Measurements from ENCODE around the gene TMEM269. TPM values are rescaled to one million over a fixed set of nuclear protein-coding genes. Genes with fewer than 3 reads are reported as not detected.

The TMEM269 gene
- total RNA-seq, 2 experiments from 2014 or later, result 0.40 TPM; not detected in 1

DNA sequence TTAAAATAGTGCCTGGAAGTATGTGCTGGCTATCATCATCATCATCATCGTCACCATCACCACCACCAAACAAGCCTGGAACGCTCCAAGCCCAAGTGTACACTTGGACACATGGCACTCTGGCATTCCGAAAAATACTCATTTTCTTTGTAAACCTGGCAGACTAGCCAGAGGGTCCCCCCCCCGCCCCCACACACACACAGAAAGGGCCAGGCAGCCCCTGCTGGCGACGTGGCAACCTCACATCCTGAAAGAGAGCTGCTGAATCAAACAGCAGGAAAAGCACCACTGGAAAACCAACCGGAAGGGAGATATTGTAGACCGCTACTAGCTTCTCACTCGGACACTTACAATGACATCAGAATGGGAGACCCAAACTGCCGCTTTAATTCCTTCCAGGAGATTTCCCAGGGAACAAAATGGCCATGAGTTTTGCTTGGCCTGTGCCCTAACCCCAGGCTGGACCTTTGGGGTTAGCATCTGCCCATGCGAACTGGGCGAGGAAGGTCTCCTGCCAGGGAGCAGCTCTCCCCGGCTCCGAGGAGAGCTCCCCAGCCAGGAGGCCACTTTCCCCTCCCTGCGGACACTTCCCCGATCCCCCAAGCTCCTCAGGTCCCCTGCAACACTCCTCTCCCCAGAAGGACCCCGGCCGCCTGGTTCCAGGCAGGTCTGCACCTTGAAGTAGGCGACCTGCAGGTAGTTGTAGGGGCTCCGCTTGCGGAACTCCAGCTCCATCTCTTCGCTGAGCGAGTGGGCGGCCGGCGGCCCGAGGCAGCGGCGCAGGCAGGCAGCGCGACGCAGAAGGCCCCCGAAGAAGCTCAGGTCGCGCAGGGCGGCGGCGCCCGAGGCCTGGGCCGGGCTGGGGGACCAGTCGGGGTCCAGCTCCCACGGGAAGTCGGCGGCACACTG, 18.7 kb upstream of the TMEM269 start:
- peaks cover 27% of the 10 kb centered on the region for H3K36me3 Mint-ChIP-seq (ENCODE audit: low read depth)
- H3K27ac Mint-ChIP-seq, result no peak overlapping the region
- H3K4me3 Mint-ChIP-seq, result no peak overlapping the region
- H3K9me3 Mint-ChIP-seq (ENCODE audit: insufficient read depth), result no peaks in the 10 kb centered on the region
- peaks cover 31% of the 10 kb centered on the region for H3K4me1 Mint-ChIP-seq (ENCODE audit: low read depth)
- CTCF ChIA-PET, result interaction anchor here (0.6 to 5.9 kb wide), 27 partner anchors 8 to 592 kb away, joined by 3 to 90 read pairs (median 4); partner anchors contain the start of genes PPCS, PPIH and ZNF691
- no peaks in the 10 kb centered on the region for H3K27me3 Mint-ChIP-seq (ENCODE audit: low read depth)
- POLR2A ChIA-PET, result interaction anchor here (0.6 to 2.8 kb wide), 29 partner anchors 8 to 432 kb away, joined by 3 to 36 read pairs (median 5); partner anchors contain the start of genes ERMAP, FOXJ3, PPIH and SVBP
- peak; percentile 50 for DNase-seq
- ATAC-seq, result peak; percentile 23

DNA sequence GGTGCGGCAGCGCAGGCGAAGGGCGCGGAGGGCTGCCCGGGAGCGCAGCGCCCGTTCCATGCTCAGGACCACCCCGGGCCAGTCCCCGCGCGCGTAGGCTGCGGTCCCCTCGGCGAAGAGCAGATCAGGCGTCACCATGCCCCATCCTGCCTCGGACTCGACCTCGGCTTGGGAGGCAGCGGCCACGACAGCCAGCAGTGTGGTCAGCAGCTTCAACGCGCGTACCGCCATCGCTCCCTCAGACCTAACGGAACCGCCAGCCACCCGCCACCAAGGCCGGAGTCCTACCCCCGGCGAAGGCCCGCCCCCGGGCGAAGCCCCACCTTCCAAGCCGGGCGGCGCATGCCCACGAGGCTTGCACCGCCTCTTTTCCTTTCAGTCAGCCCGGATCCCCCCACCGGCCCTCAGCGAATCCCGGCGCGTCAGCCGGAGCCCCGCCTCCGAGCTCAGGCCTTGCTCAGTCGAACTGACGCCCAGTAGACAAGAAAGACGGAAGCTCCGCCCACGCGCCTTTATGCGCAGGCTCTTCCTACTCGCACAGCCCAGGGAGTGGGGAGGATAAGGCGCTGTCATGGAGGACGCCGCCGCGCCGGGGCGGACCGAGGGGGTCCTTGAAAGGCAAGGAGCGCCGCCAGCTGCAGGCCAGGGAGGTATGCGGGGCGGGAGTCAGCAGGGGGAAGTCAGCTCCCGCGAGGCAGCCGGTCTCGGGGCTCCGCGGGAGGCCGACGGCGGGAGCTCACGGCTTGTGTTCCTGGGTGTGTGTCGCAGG, 17.9 kb upstream of the TMEM269 start, which contains the start of the genes C1orf50 and P3H1:
Gene C1orf50 (plus strand): TSS at position 509 of the 769 bp plus-strand sequence. CDS start 63 bp downstream, at position 572.
Gene P3H1 (minus strand): TSS at position 288 of the 769 bp plus-strand sequence. CDS start 57 bp downstream, at position 231.
- ATAC-seq, result peak; percentile 96

DNA sequence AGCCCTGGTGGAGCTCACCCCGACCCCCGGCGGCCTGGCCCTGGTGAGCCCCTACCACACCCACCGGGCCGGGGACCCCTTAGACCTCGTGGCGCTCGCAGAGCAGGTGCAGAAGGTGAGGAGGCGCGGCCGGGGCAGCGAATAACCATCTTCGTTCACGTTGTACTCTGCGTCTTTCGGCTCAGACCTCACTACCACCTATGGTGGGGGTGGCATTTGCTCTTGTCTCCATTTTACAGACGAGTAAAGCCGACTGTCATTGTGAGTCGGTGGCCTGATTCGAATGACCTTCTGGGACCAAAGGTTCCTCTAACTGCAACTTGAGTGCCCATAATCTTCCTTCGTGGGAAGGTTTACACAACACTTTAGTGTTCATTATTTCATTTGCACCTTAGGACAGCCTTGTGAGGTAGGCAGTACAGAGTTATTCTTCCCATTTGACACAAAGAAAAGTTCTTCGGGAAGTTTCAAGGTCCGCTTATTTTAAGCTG, 17.2 kb upstream of the TMEM269 start:
- peak overlapping the region; percentile 96 for H3K27ac Mint-ChIP-seq
- DNase-seq (no peak), ATAC-seq (peak; percentile 19)
- H3K27me3 Mint-ChIP-seq (ENCODE audit: low read depth), result no peaks in the 10 kb centered on the region
- no peaks in the 10 kb centered on the region for H3K9me3 Mint-ChIP-seq (ENCODE audit: insufficient read depth)
- CTCF ChIA-PET, result interaction anchor here (0.6 to 5.9 kb wide), 16 partner anchors 10 to 594 kb away, joined by 3 to 90 read pairs (median 6); partner anchors contain the start of genes PPCS and ZNF691
- H3K4me3 Mint-ChIP-seq, result no peak overlapping the region
- H3K4me1 Mint-ChIP-seq (ENCODE audit: low read depth), result peaks cover 31% of the 10 kb centered on the region
- H3K36me3 Mint-ChIP-seq (ENCODE audit: low read depth), result peaks cover 26% of the 10 kb centered on the region
- POLR2A ChIA-PET, result interaction anchor here (0.6 to 2.8 kb wide), 21 partner anchors 9 to 601 kb away, joined by 3 to 36 read pairs (median 6); partner anchors contain the start of genes CDC20, ERMAP, FOXJ3 and PPIH

More for the DNA sequence above, 17.9 kb upstream of the TMEM269 start, which contains the start of the genes C1orf50 and P3H1:
- ChIA-PET POLR2A (interaction anchor here (0.6 to 2.8 kb wide), 32 partner anchors 9 to 602 kb away, joined by 3 to 36 read pairs (median 5); partner anchors contain the start of genes ERMAP, FOXJ3, PPIH and SVBP), CTCF (interaction anchor here (0.6 to 5.9 kb wide), 26 partner anchors 9 to 593 kb away, joined by 3 to 90 read pairs (median 5); partner anchors contain the start of genes PPCS, PPIH and ZNF691)
- peaks cover 31% of the 10 kb centered on the region for H3K4me1 Mint-ChIP-seq (ENCODE audit: low read depth)
- H3K4me3 Mint-ChIP-seq, result no peak within 1 kb of the TSS
- no peaks in the 10 kb centered on the region for H3K9me3 Mint-ChIP-seq (ENCODE audit: insufficient read depth)
- H3K36me3 Mint-ChIP-seq (ENCODE audit: low read depth), result peaks cover 26% of the 10 kb centered on the region
- peak within 1 kb of the TSS; percentile 96 for H3K27ac Mint-ChIP-seq
- peak; percentile 100 for DNase-seq
- H3K27me3 Mint-ChIP-seq (ENCODE audit: low read depth), result no peaks in the 10 kb centered on the region

DNA sequence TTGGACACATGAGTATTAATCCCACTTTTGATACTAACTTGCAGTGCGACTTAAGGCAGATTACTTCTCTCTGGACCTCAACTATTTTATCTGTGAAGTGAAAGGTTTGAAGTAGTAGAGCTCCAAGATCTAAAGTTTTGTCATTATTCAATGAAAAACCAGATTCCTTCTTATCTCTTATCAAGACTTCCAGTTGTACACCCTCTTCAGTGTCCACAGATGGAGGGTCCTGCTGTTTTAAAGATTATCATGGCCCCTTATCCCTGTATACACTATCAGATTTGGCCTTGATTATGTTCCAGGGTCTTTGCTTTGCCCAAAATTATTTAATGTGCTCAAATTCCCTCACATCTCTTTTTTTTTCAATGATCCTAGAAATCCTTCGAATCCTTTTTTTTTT, 16.6 kb upstream of the TMEM269 start:
- ChIA-PET POLR2A (interaction anchor here (0.6 to 2.8 kb wide), 7 partner anchors 85 to 590 kb away, joined by 3 to 36 read pairs (median 7); partner anchors contain the start of genes CDC20, PPIH and YBX1), CTCF (interaction anchor here (0.6 to 5.9 kb wide), 8 partner anchors 11 to 306 kb away, joined by 3 to 90 read pairs (median 10); partner anchors contain the start of gene ZNF691)
- ATAC-seq, result no peak
- peaks cover 29% of the 10 kb centered on the region for H3K36me3 Mint-ChIP-seq (ENCODE audit: low read depth)
- H3K9me3 Mint-ChIP-seq (ENCODE audit: insufficient read depth), result no peaks in the 10 kb centered on the region
- DNase-seq, result no peak
- no peak overlapping the region for H3K4me3 Mint-ChIP-seq
- no peaks in the 10 kb centered on the region for H3K27me3 Mint-ChIP-seq (ENCODE audit: low read depth)
- peaks cover 33% of the 10 kb centered on the region for H3K4me1 Mint-ChIP-seq (ENCODE audit: low read depth)
- peak overlapping the region; percentile 96 for H3K27ac Mint-ChIP-seq

DNA sequence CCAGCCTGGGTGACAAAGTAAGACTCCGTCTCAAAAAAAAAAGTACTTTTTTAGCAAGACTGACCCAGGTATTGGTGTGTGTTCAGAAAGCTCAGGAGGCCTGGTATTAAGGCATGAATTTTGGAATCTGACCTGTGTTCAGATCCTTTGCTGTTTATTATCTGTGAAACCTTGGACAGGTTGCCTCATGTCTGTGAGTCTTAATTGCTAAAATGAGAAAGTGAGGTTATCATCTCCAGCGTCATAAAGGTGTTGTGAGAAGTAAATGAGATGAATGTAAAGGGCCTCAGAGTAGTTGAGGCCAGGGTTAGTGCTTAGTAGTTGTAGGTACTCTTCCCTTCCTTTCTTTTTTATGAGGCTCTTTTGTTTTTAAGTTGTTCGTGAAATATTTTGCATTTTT, 15.0 kb upstream of the TMEM269 start:
- Mint-ChIP-seq H3K9me3 (ENCODE audit: insufficient read depth) (no peaks in the 10 kb centered on the region), H3K36me3 (ENCODE audit: low read depth) (peaks cover 39% of the 10 kb centered on the region), H3K27ac (no peak overlapping the region), H3K27me3 (ENCODE audit: low read depth) (no peaks in the 10 kb centered on the region), H3K4me1 (ENCODE audit: low read depth) (peaks cover 36% of the 10 kb centered on the region), H3K4me3 (no peak overlapping the region)
- ATAC-seq (no peak), DNase-seq (no peak)
- POLR2A ChIA-PET, result no interaction called here
- CTCF ChIA-PET, result interaction anchor here (1.4 to 5.9 kb wide), 2 partner anchors 10 to 23 kb away, joined by 3 to 90 read pairs; no protein-coding TSS in a partner anchor

DNA sequence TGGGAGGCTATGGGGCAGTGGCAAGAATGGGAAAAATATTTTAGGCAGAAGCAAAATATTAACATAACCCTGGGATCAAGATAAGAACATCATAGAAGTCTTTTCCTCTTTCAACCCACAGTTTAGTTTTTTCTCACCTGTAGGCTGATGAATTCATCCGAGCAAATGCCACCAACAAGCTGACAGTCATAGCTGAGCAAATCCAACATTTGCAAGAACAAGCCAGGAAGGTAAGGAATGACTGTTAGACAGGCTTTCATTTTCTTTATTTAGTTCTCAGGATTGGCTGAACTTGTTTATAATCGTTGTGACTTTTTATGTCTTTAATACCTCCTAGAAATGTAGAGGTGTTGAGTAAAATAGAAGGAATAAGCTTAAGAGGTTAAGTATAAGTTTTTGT, 11.4 kb upstream of the TMEM269 start:
- H3K9me3 Mint-ChIP-seq (ENCODE audit: insufficient read depth), result no peaks in the 10 kb centered on the region
- no peaks in the 10 kb centered on the region for H3K27me3 Mint-ChIP-seq (ENCODE audit: low read depth)
- H3K27ac Mint-ChIP-seq, result no peak overlapping the region
- peaks cover 36% of the 10 kb centered on the region for H3K4me1 Mint-ChIP-seq (ENCODE audit: low read depth)
- peaks cover 67% of the 10 kb centered on the region for H3K36me3 Mint-ChIP-seq (ENCODE audit: low read depth)
- ChIA-PET POLR2A (no interaction called here), CTCF (interaction anchor here (1.3 to 2.3 kb wide), 3 partner anchors 10 to 300 kb away, joined by 3 to 13 read pairs (median 5); no protein-coding TSS in a partner anchor)
- no peak overlapping the region for H3K4me3 Mint-ChIP-seq
- DNase-seq, result no peak
- no peak for ATAC-seq

DNA sequence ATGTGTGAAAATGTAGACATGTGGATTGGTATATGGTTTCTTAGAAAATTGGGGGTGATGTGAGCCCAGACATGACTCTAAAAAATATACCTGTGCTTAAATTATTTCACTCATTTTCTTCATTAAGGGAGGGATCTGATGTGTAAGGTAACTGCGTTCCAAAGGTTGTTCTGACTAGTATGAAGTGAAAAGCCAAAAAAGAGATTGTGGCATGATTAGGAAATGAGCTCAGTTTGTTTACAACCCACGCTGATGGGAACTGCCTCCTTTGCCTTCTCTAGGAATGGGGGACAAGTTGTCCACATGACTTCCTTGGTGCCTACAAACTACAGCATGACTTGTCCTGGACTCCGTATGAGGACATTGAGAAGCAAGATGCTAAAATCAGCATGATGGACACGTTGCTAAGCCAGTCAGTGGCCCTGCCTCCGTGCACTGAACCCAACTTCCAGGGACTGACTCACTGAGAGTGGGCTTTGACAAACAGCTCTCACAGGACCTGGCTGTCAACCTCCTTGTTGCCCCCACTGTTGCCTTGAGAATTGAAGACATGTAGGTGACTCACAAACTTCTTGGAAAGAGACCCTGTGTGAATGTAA, 9.8 kb upstream of the TMEM269 start:
- DNase-seq (no peak), ATAC-seq (no peak)
- ChIA-PET POLR2A (interaction anchor here (2.4 kb wide), 1 partner anchor 8 kb away, joined by 11 read pairs; the partner anchor contains the start of genes C1orf50 and P3H1), CTCF (interaction anchor here (2.3 to 5.9 kb wide), 2 partner anchors 139 to 299 kb away, joined by 13 to 41 read pairs; no protein-coding TSS in a partner anchor)
- H3K36me3 Mint-ChIP-seq (ENCODE audit: low read depth), result peaks cover 67% of the 10 kb centered on the region
- no peaks in the 10 kb centered on the region for H3K9me3 Mint-ChIP-seq (ENCODE audit: insufficient read depth)
- H3K4me3 Mint-ChIP-seq, result no peak overlapping the region
- peaks cover 38% of the 10 kb centered on the region for H3K4me1 Mint-ChIP-seq (ENCODE audit: low read depth)
- H3K27me3 Mint-ChIP-seq (ENCODE audit: low read depth), result no peaks in the 10 kb centered on the region
- H3K27ac Mint-ChIP-seq, result no peak overlapping the region

DNA sequence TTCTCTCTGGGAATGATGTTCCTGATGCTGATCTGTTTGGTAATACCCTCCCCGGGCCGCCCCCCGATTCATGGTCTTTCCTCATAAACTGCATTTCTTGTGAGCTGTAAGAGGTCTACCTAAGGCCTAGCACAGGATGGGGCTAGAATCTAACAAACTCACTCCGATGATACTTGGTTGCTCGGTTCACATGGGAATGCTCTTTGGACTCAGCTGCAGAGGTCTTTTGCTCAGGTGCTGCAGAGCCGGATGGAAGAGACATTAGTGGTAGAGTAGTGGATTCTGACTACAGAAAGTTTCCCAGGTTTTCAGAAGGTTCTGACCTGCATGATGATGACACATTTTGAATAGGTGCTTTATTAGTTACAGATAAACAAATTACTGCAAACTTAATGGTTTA, 8.3 kb upstream of the TMEM269 start:
- ChIA-PET CTCF (interaction anchor here (1.0 to 8.9 kb wide), 7 partner anchors 9 to 297 kb away, joined by 3 to 90 read pairs (median 9); partner anchors contain the start of genes C1orf50, ERMAP and P3H1), POLR2A (interaction anchor here (2.4 kb wide), 1 partner anchor 10 kb away, joined by 11 read pairs; the partner anchor contains the start of genes C1orf50 and P3H1)
- H3K27ac Mint-ChIP-seq, result no peak overlapping the region
- peaks cover 41% of the 10 kb centered on the region for H3K4me1 Mint-ChIP-seq (ENCODE audit: low read depth)
- H3K36me3 Mint-ChIP-seq (ENCODE audit: low read depth), result peaks cover 69% of the 10 kb centered on the region
- ATAC-seq (no peak), DNase-seq (no peak)
- H3K27me3 Mint-ChIP-seq (ENCODE audit: low read depth), result no peaks in the 10 kb centered on the region
- no peak overlapping the region for H3K4me3 Mint-ChIP-seq
- H3K9me3 Mint-ChIP-seq (ENCODE audit: insufficient read depth), result no peaks in the 10 kb centered on the region

DNA sequence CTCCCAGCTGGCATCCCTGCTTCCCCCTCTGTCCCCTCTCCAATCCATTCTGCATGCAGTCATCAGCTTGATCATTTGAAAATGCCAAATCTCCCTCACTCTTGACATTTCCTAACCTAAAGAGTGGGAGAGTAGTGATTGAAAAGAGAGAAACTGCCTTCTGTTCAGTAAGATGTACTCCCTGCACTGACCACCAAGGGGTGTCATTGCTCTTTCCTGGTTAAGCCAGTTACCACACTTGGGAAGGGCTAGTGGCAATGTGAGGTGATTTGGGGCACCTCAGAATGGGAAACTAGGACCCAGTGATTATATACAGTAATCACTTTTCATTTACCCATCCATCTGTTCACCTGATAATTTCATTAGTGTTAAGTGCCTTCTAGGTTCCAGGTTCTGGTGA, 6.9 kb upstream of the TMEM269 start:
- Mint-ChIP-seq H3K27me3 (ENCODE audit: low read depth) (no peaks in the 10 kb centered on the region), H3K4me1 (ENCODE audit: low read depth) (peaks cover 36% of the 10 kb centered on the region), H3K4me3 (no peak overlapping the region), H3K27ac (peak overlapping the region; percentile 53), H3K36me3 (ENCODE audit: low read depth) (peaks cover 68% of the 10 kb centered on the region), H3K9me3 (ENCODE audit: insufficient read depth) (no peaks in the 10 kb centered on the region)
- peak; percentile 47 for ATAC-seq
- ChIA-PET POLR2A (interaction anchor here (1.2 to 1.4 kb wide), 2 partner anchors 11 to 147 kb away, joined by 3 to 6 read pairs; partner anchors contain the start of genes C1orf50 and P3H1), CTCF (interaction anchor here (0.6 to 8.9 kb wide), 26 partner anchors 11 to 299 kb away, joined by 3 to 90 read pairs (median 4); partner anchors contain the start of genes C1orf50, ERMAP, P3H1 and ZNF691)
- DNase-seq, result peak; percentile 44

DNA sequence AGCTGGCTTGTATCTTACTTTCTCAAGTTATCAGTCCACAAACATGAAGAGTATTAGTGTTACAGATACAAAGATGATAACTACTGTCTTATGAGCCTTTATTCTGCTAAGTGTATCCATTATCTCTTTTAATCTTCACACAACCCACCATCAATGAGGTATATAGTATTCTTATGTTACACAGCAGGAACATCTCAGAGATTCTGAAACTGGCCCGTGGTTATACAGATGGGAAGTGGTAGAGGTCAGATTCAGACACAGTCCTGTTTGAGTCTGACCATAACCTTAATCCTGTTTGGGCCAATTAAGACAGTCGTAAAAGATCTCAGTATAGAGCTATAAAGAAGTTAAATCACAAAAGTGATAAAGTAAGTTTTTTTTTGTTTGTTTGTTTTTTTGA, 5.1 kb upstream of the TMEM269 start:
- ATAC-seq, result no peak
- Mint-ChIP-seq H3K4me3 (no peak overlapping the region), H3K36me3 (ENCODE audit: low read depth) (peaks cover 61% of the 10 kb centered on the region), H3K9me3 (ENCODE audit: insufficient read depth) (no peaks in the 10 kb centered on the region), H3K4me1 (ENCODE audit: low read depth) (peaks cover 38% of the 10 kb centered on the region), H3K27me3 (ENCODE audit: low read depth) (no peaks in the 10 kb centered on the region), H3K27ac (no peak overlapping the region)
- POLR2A ChIA-PET, result interaction anchor here (0.6 to 1.5 kb wide), 2 partner anchors 13 to 93 kb away, joined by 3 to 6 read pairs; partner anchors contain the start of genes C1orf50 and P3H1
- CTCF ChIA-PET, result interaction anchor here (1.0 to 8.9 kb wide), 8 partner anchors 12 to 293 kb away, joined by 3 to 90 read pairs (median 20); partner anchors contain the start of genes C1orf50, P3H1 and ZNF691
- DNase-seq, result no peak
